Measurements from ENCODE around the gene GTF2H1. TPM values are rescaled to one million over a fixed set of nuclear protein-coding genes. Genes with fewer than 3 reads are reported as not detected.
"Not testable (repeated sequence)": the region's sequence is repeated elsewhere in the genome, so short reads cannot be mapped to it uniquely, and the experiment has no call there.

Gene GTF2H1
- total RNA-seq, 1 donor: 123 TPM

GRCh38 chr11:18394928-18395734 lies 72.8 kb downstream of the GTF2H1 start:
- peaks cover 51% of the 10 kb centered on the region for H4K20me1 ChIP-seq (ENCODE audit: insufficient read depth, low read length)
- H3K79me2 ChIP-seq (ENCODE audit: insufficient read depth, low read length): peaks cover 55% of the 10 kb centered on the region

GRCh38 chr11:18395735-18396504 lies 73.6 kb downstream of the GTF2H1 start:
- H4K20me1 ChIP-seq (ENCODE audit: insufficient read depth, low read length): peaks cover 57% of the 10 kb centered on the region

More at GRCh38 chr11:18394928-18395734, 72.8 kb downstream of the GTF2H1 start:
- no peaks in the 10 kb centered on the region for H3K27me3 ChIP-seq (ENCODE audit: insufficient read depth, low read length)
- H2AFZ ChIP-seq (ENCODE audit: low read length): no peak overlapping the region
- H3K9me3 ChIP-seq (ENCODE audit: low read depth, low read length): no peaks in the 10 kb centered on the region
- TF ChIP-seq CTCF (IDR thresholded peaks at IDR 0.05; ENCODE audit: extremely low read depth, low read depth, low read length): no peak
- DNase-seq (ENCODE audit: insufficient read length, low spot score, missing footprints): peak; percentile 53
- peaks cover 20% of the 10 kb centered on the region for H3K4me1 ChIP-seq (ENCODE audit: insufficient read depth, low read length)
- peak overlapping the region; percentile 98 for H3K4me3 ChIP-seq (ENCODE audit: insufficient read depth, low read length)
- H3K36me3 ChIP-seq (ENCODE audit: insufficient read depth, low read length): peaks cover 38% of the 10 kb centered on the region
- H3K27ac ChIP-seq (ENCODE audit: low read depth, low read length): peak overlapping the region; percentile 96
- H3K4me2 ChIP-seq (ENCODE audit: insufficient read depth, low read length): peak overlapping the region; percentile 93

GRCh38 chr11:18397921-18398320 lies 75.6 kb downstream of the GTF2H1 start:
- H3K9me3 ChIP-seq (ENCODE audit: low read depth, low read length): no peaks in the 10 kb centered on the region
- H3K27me3 ChIP-seq (ENCODE audit: insufficient read depth, low read length): no peaks in the 10 kb centered on the region
- TF ChIP-seq CTCF (IDR thresholded peaks at IDR 0.05; ENCODE audit: extremely low read depth, low read depth, low read length): no peak
- H4K20me1 ChIP-seq (ENCODE audit: insufficient read depth, low read length): peaks cover 70% of the 10 kb centered on the region
- H3K4me2 ChIP-seq (ENCODE audit: insufficient read depth, low read length): no peak overlapping the region
- DNase-seq (ENCODE audit: insufficient read length, low spot score, missing footprints): peak; percentile 42
- peaks cover 18% of the 10 kb centered on the region for H3K4me1 ChIP-seq (ENCODE audit: insufficient read depth, low read length)
- H3K36me3 ChIP-seq (ENCODE audit: insufficient read depth, low read length): peaks cover 63% of the 10 kb centered on the region
- no peak overlapping the region for H3K4me3 ChIP-seq (ENCODE audit: insufficient read depth, low read length)
- H3K27ac ChIP-seq (ENCODE audit: low read depth, low read length): no peak overlapping the region
- H2AFZ ChIP-seq (ENCODE audit: low read length): no peak overlapping the region
- peaks cover 67% of the 10 kb centered on the region for H3K79me2 ChIP-seq (ENCODE audit: insufficient read depth, low read length)

More at GRCh38 chr11:18395735-18396504, 73.6 kb downstream of the GTF2H1 start:
- peak overlapping the region; percentile 96 for H3K27ac ChIP-seq (ENCODE audit: low read depth, low read length)
- H3K4me2 ChIP-seq (ENCODE audit: insufficient read depth, low read length): peak overlapping the region; percentile 93
- no peak overlapping the region for H2AFZ ChIP-seq (ENCODE audit: low read length)
- no peak for TF ChIP-seq CTCF (IDR thresholded peaks at IDR 0.05; ENCODE audit: extremely low read depth, low read depth, low read length)
- peaks cover 45% of the 10 kb centered on the region for H3K36me3 ChIP-seq (ENCODE audit: insufficient read depth, low read length)
- no peaks in the 10 kb centered on the region for H3K9me3 ChIP-seq (ENCODE audit: low read depth, low read length)
- H3K79me2 ChIP-seq (ENCODE audit: insufficient read depth, low read length): peaks cover 62% of the 10 kb centered on the region
- peak; percentile 97 for DNase-seq (ENCODE audit: insufficient read length, low spot score, missing footprints)
- no peaks in the 10 kb centered on the region for H3K27me3 ChIP-seq (ENCODE audit: insufficient read depth, low read length)
- H3K4me1 ChIP-seq (ENCODE audit: insufficient read depth, low read length): peaks cover 20% of the 10 kb centered on the region
- peak overlapping the region; percentile 98 for H3K4me3 ChIP-seq (ENCODE audit: insufficient read depth, low read length)

GRCh38 chr11:18401077-18401476 lies 78.7 kb downstream of the GTF2H1 start:
- Histone ChIP-seq H4K20me1 (ENCODE audit: insufficient read depth, low read length) (peaks cover 81% of the 10 kb centered on the region), H3K36me3 (ENCODE audit: insufficient read depth, low read length) (peaks cover 93% of the 10 kb centered on the region), H3K79me2 (ENCODE audit: insufficient read depth, low read length) (peaks cover 52% of the 10 kb centered on the region)

More at GRCh38 chr11:18401077-18401476, 78.7 kb downstream of the GTF2H1 start:
- H3K4me1 ChIP-seq (ENCODE audit: insufficient read depth, low read length); H3K4me3 ChIP-seq (ENCODE audit: insufficient read depth, low read length); DNase-seq (ENCODE audit: insufficient read length, low spot score, missing footprints); H3K27ac ChIP-seq (ENCODE audit: low read depth, low read length); H3K4me2 ChIP-seq (ENCODE audit: insufficient read depth, low read length); H3K27me3 ChIP-seq (ENCODE audit: insufficient read depth, low read length); H2AFZ ChIP-seq (ENCODE audit: low read length); H3K9me3 ChIP-seq (ENCODE audit: low read depth, low read length): not testable (repeated sequence)
